Heart left ventricle (tissue), 16 donors: Measurements from ENCODE around the gene CST4. TPM values are rescaled to one million over a fixed set of nuclear protein-coding genes. Genes with fewer than 3 reads are reported as not detected.
A peak's percentile ranks its signal among the peaks of the same experiment; 100 is the strongest.
"Not testable (repeated sequence)": the region's sequence is repeated elsewhere in the genome, so short reads cannot be mapped to it uniquely, and the experiment has no call there.

Source experiments
- ATAC-seq, 4 donors: fragments of 200-7000 bp; cut with Tn5 transposase; one replicate each; pipeline ENCODE4 v1.9.1; 2020 to 2022; ENCODE audit warnings: moderate library complexity in 4 of 4, mild to moderate bottlenecking in 3 of 4, moderate number of reproducible peaks in 1 of 4
- DNase-seq, 5 donors: peaks; one replicate each; pipeline ENCODE4 v3.0.0-alpha.2; 2020
- H3K27ac ChIP-seq, 12 donors: fragments of 200-600 bp; sonication (generic) in 4 of 12; one replicate each; pipeline versions ENCODE4 v1.5.0 to v1.8.0; 2016 to 2022; ENCODE audit warnings: mild to moderate bottlenecking in 2 of 12
- H3K27me3 ChIP-seq, 9 donors: fragments of 200-600 bp; sonication (generic) in 2 of 9; one replicate each; pipeline versions ENCODE4 v1.5.1 to v1.8.0; 2016 to 2022; ENCODE audit warnings: mild to moderate bottlenecking in 3 of 9
- H3K36me3 ChIP-seq, 9 donors: fragments of 200-600 bp; sonication (generic) in 2 of 9; one replicate each; pipeline versions ENCODE4 v1.5.0 to v1.8.0; 2018 to 2022; ENCODE audit warnings: mild to moderate bottlenecking in 2 of 9
- H3K4me1 ChIP-seq, 12 donors: fragments of 200-600 bp; sonication (generic) in 4 of 12; one replicate each; pipeline versions ENCODE4 v1.5.0 to v1.8.0; 2016 to 2022; ENCODE audit warnings: mild to moderate bottlenecking in 3 of 12
- H3K4me3 ChIP-seq, 12 donors: fragments of 200-600 bp; sonication (generic) in 4 of 12; one replicate each; pipeline versions ENCODE4 v1.5.0 to v1.8.0; 2017 to 2022; ENCODE audit warnings: mild to moderate bottlenecking in 9 of 12, moderate library complexity in 4 of 12
- H3K9me3 ChIP-seq, 12 donors: fragments of 200-600 bp; sonication (generic) in 4 of 12; one replicate each; pipeline versions ENCODE4 v1.5.0 to v1.8.0; 2016 to 2022; ENCODE audit warnings: mild to moderate bottlenecking in 1 of 12
- POLR2A ChIP-seq, 2 donors: fragments of 450-650 bp; IDR thresholded peaks; one replicate each; pipeline ENCODE4 v1.6.1; 2017; ENCODE audit warnings: antibody characterized with exemption in 2 of 2, mild to moderate bottlenecking in 2 of 2, moderate library complexity in 2 of 2
- WGBS, 4 donors: extraction: QIAGEN DNeasy Blood & Tissue Kit in 2 of 4; methylation state at CpG; one replicate each; pipeline versions ENCODE4 v1.1.5 to v1.1.7; 2013 to 2018; 5-methylcytosine and 5-hydroxymethylcytosine counted together
- intact Hi-C, 10 donors: fragments of 100-400 bp; cut with DNase I; formaldehyde crosslinking; loops; one replicate each; pipeline versions ENCODE4 v1.11.1 to v1.14.2; 2022
- polyA plus RNA-seq, 2 donors: library from polyadenylated mRNA; stranded (reverse); fragments of 200-250 nt; gene quantifications; one replicate each; pipeline ENCODE4 v1.2.3, GENCODE V29; 2013
- total RNA-seq, 9 donors: library from RNA; depleted of rRNA in 2 of 9; stranded (reverse); fragments of >200 nt in 2 of 9; fragmentation: NEBNext Ultra II Directional in 3 of 9; extraction: Animal tissue kit (Norgen Biotek cat#: 25700) in 3 of 9; gene quantifications; one replicate each; pipeline versions ENCODE4 v1.1.0 to v1.2.4, GENCODE V29; 2016 to 2023
- TF ChIP-seq, protein P1 (sequence below), 12 donors: fragments of 200-600 bp; sonication (generic) in 4 of 12; IDR thresholded peaks; one replicate each; pipeline versions ENCODE4 v1.5.0 to v1.8.0; 2018 to 2022; ENCODE audit warnings: antibody characterized with exemption in 12 of 12, mild to moderate bottlenecking in 5 of 12
- donor health status: ischemic (EF 13 %, LVEDD 7.1; RV severe dilation, severe dysfunction).
- donor health status: healthy with polysubstance abuse.
- donor health status: DM: no; HTN: yes; CAD: no.
- donor health status: DM: no; HTN: no; CAD: no.
- donor health status: ischemic (EF 25% LVEDD 6.9; RV normal size, moderate dysfunction).
- donor health status: ischemic (EF 25% LVEDD 5.7; RV mildly dilated, moderate dysfunction).
- donor health status: healthy.
- donor health status: DM: yes; HTN: yes; CAD: no.
- donor health status: ischemic (EF 35%, LVEDD 5.7; RV mildly dilated, moderate dysfunction).
- donor health status: nonischemic (EF 11% LVEDD 7.7; RV severe dilation, severe dysfunction).
- donor health status: DM: yes; HTN: yes; CAD: no.
- donor health status: PGD.
- donor health status: ischemic (EF 29% LVEDD 5.4; RV normal size, mild dysfunction).
- donor health status: nonischemic (EF 23%, LVEDD 6.1; RV moderate dilation, normal function).

CST4 gene
- total and polyA plus RNA-seq, 11 donors: not detected

DNA sequence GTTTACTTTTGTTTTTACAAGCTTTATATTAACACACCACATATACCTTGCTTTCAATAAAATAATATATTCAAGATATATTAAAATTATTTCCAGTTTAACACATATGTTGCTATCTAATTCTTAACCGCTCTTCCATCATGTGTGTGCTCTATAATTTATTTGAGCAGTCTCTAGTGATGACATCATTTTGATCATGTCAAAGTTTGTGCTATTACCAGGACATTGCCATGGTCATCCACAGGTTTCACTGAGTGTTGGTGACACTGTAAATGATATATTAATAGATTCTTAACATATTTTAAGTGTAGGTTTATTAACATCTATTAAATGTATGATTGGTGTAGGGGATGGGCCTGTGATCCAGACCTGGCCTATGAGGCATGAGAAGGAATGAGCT, 17.1 kb upstream of the CST4 start:
- 95 to 99% (median 97%) methylated on average over 1 of the region's 1 CpG for WGBS, 4 donors
- DNase-seq: no peak
- Histone ChIP-seq H3K27me3 (no peaks in the 10 kb centered on the region), H3K36me3 (no peaks in the 10 kb centered on the region), H3K4me3 (no peak overlapping the region), H3K27ac (no peak overlapping the region), H3K4me1 (no peaks in the 10 kb centered on the region), H3K9me3 (peaks cover 0 to 6% (median 0%) of the 10 kb centered on the region in 12 donors)
- intact Hi-C loops: no loop called here
- no peak for TF ChIP-seq POLR2A (IDR thresholded peaks at IDR 0.05)
- TF ChIP-seq, protein P1, sequence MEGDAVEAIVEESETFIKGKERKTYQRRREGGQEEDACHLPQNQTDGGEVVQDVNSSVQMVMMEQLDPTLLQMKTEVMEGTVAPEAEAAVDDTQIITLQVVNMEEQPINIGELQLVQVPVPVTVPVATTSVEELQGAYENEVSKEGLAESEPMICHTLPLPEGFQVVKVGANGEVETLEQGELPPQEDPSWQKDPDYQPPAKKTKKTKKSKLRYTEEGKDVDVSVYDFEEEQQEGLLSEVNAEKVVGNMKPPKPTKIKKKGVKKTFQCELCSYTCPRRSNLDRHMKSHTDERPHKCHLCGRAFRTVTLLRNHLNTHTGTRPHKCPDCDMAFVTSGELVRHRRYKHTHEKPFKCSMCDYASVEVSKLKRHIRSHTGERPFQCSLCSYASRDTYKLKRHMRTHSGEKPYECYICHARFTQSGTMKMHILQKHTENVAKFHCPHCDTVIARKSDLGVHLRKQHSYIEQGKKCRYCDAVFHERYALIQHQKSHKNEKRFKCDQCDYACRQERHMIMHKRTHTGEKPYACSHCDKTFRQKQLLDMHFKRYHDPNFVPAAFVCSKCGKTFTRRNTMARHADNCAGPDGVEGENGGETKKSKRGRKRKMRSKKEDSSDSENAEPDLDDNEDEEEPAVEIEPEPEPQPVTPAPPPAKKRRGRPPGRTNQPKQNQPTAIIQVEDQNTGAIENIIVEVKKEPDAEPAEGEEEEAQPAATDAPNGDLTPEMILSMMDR (IDR thresholded peaks at IDR 0.05): no peak
- ATAC-seq: no peak

DNA sequence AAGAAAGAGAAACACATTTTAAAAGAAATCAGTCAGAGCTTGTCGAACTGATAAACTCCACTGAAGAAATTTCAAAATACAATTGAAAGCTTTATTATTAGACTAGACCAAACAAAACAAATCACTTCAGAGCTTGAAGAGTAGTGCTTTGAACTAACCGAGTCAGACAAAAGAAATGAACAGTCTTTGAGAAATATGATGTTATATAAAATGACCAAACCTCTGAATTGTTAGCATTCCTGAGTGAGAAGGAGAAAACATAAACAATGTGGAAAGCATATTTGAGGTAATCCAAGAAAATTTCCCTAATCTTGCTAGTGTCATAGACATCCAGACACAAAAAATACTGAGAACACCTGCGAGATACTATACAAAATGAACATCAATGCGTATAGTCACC, 13.2 kb upstream of the CST4 start:
- Histone ChIP-seq H3K27ac (no peak overlapping the region), H3K4me1 (no peaks in the 10 kb centered on the region), H3K9me3 (peaks cover 0 to 6% (median 0%) of the 10 kb centered on the region in 12 donors), H3K27me3 (no peaks in the 10 kb centered on the region), H3K4me3 (no peak overlapping the region), H3K36me3 (no peaks in the 10 kb centered on the region)
- WGBS, 4 donors: 84 to 90% (median 86%) methylated on average over 4 of the region's 4 CpGs
- DNase-seq (no peak), ATAC-seq (no peak)
- TF ChIP-seq POLR2A (IDR thresholded peaks at IDR 0.05): no peak
- TF ChIP-seq, protein P1 (IDR thresholded peaks at IDR 0.05): no peak
- intact Hi-C loops: no loop called here

DNA sequence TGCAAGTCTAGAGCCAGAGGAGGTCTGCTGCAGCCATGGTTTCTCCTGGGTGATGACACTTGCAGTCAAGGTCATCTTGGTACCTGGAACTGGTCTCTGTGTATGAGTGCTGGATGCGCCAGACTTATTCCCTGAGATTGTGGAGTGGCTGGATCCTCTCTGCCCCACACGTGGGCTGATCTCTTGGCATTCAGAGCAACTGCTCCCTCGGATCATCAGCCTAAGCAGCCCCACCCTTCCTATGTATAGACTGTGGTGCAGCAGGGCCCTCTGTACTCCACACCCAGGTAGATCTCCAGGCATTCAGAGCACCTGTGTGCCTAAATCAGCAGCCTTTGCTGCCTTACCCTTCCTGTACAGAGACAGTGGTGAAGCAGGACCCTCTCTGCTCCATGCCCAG, 12.1 kb upstream of the CST4 start:
- ATAC-seq (no peak), DNase-seq (no peak)
- Histone ChIP-seq H3K27ac (no peak overlapping the region), H3K4me1 (no peaks in the 10 kb centered on the region), H3K4me3 (no peak overlapping the region), H3K27me3 (no peaks in the 10 kb centered on the region), H3K36me3 (no peaks in the 10 kb centered on the region), H3K9me3 (peaks cover 0 to 6% (median 0%) of the 10 kb centered on the region in 12 donors)
- intact Hi-C loops: no loop called here
- WGBS, 4 donors: 63 to 87% (median 74%) methylated on average over 3 of the region's 3 CpGs
- TF ChIP-seq, protein P1 (IDR thresholded peaks at IDR 0.05): no peak
- TF ChIP-seq POLR2A (IDR thresholded peaks at IDR 0.05): no peak

DNA sequence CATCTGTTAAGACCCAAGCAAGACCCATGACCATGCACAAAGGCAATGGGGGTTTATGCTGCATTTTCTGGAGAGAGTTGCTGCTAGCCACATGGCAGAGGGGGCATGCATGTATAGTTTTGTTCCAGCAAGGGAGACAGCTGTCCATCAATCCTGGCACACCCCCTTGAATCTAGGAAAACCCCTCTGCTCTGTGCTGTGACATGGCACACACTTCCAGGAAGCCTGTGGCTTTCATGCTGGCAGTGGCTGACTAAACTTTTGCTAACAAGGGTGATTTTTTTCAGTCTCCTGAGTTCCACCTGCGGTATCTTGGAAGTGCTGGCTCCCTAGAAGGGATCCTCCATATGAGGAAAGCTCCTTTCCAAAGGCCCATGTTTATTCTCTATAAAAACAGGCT, 9.1 kb upstream of the CST4 start:
- 0 to 62% (median 44%) methylated on average over 1 of the region's 1 CpG for WGBS, 4 donors
- DNase-seq: no peak
- no peak overlapping the region for H3K4me3 ChIP-seq
- H3K27me3 ChIP-seq: no peaks in the 10 kb centered on the region
- no peaks in the 10 kb centered on the region for H3K36me3 ChIP-seq
- H3K4me1 ChIP-seq: peaks cover 0 to 9% (median 3%) of the 10 kb centered on the region in 12 donors
- no peak overlapping the region for H3K27ac ChIP-seq
- no peak for TF ChIP-seq POLR2A (IDR thresholded peaks at IDR 0.05)
- TF ChIP-seq, protein P1 (IDR thresholded peaks at IDR 0.05): no peak
- ATAC-seq: no peak
- H3K9me3 ChIP-seq: peaks cover 0 to 6% (median 0%) of the 10 kb centered on the region in 12 donors
- intact Hi-C loops: no loop called here

DNA sequence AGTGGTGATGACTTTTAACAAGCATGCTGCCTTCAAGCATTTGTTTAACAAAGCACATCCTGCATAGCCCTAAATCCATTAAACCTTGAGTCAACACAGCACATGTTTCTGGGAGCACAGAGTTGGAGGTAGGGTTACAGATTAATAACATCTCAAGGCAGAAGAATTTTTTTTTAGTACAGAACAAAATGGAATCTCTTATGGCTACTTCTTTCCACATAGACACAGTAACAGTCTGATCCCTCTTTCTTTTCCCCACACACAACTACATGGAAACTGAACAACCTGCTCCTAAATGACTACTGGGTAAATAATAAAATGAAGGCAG, 6.2 kb upstream of the CST4 start:
- DNase-seq, ATAC-seq, H3K27me3 ChIP-seq, H3K27ac ChIP-seq, H3K9me3 ChIP-seq, H3K4me3 ChIP-seq, H3K36me3 ChIP-seq, intact Hi-C loops: not testable (repeated sequence)
- peaks cover 0 to 14% (median 9%) of the 10 kb centered on the region in 12 donors for H3K4me1 ChIP-seq

DNA sequence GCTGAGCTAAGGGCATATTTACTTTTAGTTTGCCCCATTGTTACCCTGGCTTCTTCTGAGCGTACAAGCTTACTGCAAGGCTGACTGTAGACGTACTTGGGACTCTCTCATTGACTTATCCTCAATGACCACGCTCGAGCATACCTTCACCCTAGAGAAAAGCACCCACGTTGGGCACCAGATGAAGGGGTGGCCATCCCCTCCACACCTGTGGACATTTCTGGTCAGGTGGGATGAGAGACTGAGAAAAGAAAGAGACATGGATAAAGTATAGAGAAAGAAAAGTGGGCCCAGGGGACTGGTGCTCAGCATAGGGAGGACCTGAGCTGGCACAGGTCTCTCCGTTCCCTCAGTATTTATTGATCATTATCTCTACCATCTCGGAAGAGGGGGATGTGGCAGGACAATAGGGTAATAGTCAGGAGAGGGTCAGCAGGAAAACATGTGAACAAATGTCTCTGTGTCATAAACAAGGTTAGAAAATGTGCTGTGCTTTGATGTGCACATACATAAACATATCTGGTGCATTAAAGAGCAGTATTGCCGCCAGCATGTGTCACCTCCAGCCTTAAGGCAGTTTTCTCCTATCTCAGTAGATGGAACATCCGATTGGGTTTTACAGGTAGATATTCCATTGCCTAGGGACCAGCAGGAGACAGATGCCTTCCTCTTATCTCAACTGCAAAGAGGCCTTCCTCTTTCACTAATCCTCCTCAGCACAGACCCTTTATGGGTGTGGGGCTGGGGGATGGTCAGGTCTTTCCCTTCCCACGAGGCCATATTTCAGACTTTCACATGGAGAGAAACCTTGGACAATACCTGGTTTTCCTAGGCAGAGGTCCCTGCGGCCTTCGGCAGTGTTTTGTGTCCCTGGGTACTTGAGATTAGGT, 5.6 kb upstream of the CST4 start:
- DNase-seq, H3K36me3 ChIP-seq, ATAC-seq, H3K27me3 ChIP-seq, H3K4me3 ChIP-seq, intact Hi-C loops, H3K9me3 ChIP-seq: not testable (repeated sequence)
- peaks cover 0 to 14% (median 9%) of the 10 kb centered on the region in 12 donors for H3K4me1 ChIP-seq
- WGBS, 4 donors: 69 to 72% (median 71%) methylated on average over 12 of the region's 12 CpGs
- H3K27ac ChIP-seq: peak overlapping the region in 1 of 12 donors; percentile 50
